Measurements from ENCODE around the gene SLC34A2. TPM values are rescaled to one million over a fixed set of nuclear protein-coding genes. Genes with fewer than 3 reads are reported as not detected.

SLC34A2 gene
- total and polyA plus RNA-seq, 10 of the 15 experiments (the other 5 are each of a cell fraction or from before 2014, with no cell fraction given), result 0.08 to 0.59 TPM; not detected in 8

GRCh38 chr4:25635501-25635900 is 20.1 kb upstream of the SLC34A2 start (continued):
- no peak for TF ChIP-seq ZNF384 (IDR thresholded peaks at IDR 0.05; ENCODE audit: borderline replicate concordance, low read depth, low read length)
- TF ChIP-seq ATF3 (IDR thresholded peaks at IDR 0.05; ENCODE audit: borderline replicate concordance, extremely low read depth, low read depth, low read length), result no peak
- TF ChIP-seq CTCF (IDR thresholded peaks at IDR 0.05 in 2 of 3, conservative IDR thresholded peaks at IDR 0.05 in 1 of 3; ENCODE audit: control insufficient read depth in 2 of 3, extremely low read depth in 1 of 3, insufficient read depth in 1 of 3, low read depth in 3 of 3, low read length in 3 of 3), result no peak
- no peak for TF ChIP-seq SUZ12 (IDR thresholded peaks at IDR 0.05; ENCODE audit: unreplicated experiment)
- no peak for TF ChIP-seq MLLT1 (IDR thresholded peaks at IDR 0.05)
- no peak for TF ChIP-seq IKZF1 (conservative IDR thresholded peaks at IDR 0.05)
- no peak for TF ChIP-seq TCF7 (IDR thresholded peaks at IDR 0.05; ENCODE audit: borderline replicate concordance)
- no peak for TF ChIP-seq USF1 (IDR thresholded peaks at IDR 0.05; ENCODE audit: borderline replicate concordance, extremely low read length, insufficient read depth, low read depth, low read length)
- no peak for TF ChIP-seq CEBPZ (IDR thresholded peaks at IDR 0.05; ENCODE audit: low read depth, low read length)
- no peak for TF ChIP-seq SREBF2 (IDR thresholded peaks at IDR 0.05; ENCODE audit: low read length)
